ENCODE data around the gene CCRL2. TPM values are rescaled to one million over a fixed set of nuclear protein-coding genes. Genes with fewer than 3 reads are reported as not detected.
"Not testable (repeated sequence)": the region's sequence is repeated elsewhere in the genome, so short reads cannot be mapped to it uniquely, and the experiment has no call there.

Gene CCRL2
- total RNA-seq, 1 donor from 2014 or later, result 1.2 TPM

DNA sequence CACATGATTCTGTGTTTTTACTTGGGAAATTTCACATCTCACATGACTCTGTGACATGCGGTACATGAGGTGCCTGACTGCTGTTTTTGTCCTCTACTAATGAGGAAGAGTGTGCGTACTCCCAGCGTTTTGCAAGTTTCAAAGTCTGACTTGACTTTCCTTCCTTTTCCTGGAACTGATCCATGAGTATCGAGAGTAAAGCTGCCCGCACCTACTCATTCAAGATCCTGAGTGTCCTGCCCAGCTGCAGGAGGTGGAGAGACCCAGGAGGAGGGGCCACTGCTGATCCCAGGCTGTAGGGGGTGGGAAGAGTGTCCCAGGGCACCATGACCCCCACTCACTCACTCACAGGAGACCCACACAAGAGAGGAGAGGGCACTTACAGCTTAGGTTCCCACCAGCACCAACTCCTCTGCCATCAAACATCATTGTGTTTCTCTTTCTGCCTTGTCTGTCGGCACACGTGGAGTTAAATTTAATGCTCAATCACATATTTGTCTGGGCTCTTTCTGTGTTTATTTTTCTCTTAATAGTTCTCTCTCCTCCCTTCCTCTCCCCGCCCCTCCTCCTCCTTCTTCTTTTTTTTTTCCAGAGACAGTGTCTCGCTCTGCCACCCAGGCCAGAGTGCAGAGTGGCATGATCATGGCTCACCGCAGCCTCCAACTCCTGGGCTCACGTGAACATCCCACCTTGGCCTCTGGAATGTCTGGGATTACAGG is 1.6 kb upstream of the CCRL2 start:
- no peak for DNase-seq

DNA sequence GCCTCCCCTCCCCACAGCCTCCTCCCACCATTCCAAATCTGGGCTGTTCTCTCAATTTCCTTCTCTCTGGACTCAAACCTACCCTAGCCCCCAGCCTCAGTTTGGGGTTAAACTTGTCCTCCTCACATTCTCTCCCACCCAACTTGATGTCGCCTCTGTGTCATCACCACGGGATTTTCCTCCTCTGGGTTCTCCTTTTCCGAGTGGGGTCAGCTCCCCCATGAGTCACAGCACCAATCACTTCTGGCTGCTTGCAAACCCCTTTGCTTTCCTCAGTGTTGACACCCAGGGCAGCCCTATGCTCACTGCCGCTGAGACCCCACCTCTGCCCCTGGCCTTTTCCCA is 644 bp upstream of the CCRL2 start:
- DNase-seq, result no peak

DNA sequence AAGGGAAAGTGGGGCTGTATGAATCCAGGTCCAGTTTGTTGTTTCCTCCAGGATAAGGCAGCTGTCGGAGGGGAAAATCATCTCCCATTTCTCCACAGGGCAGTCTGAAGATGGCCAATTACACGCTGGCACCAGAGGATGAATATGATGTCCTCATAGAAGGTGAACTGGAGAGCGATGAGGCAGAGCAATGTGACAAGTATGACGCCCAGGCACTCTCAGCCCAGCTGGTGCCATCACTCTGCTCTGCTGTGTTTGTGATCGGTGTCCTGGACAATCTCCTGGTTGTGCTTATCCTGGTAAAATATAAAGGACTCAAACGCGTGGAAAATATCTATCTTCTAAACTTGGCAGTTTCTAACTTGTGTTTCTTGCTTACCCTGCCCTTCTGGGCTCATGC is 911 bp downstream of the CCRL2 start:
- DNase-seq, result no peak

DNA sequence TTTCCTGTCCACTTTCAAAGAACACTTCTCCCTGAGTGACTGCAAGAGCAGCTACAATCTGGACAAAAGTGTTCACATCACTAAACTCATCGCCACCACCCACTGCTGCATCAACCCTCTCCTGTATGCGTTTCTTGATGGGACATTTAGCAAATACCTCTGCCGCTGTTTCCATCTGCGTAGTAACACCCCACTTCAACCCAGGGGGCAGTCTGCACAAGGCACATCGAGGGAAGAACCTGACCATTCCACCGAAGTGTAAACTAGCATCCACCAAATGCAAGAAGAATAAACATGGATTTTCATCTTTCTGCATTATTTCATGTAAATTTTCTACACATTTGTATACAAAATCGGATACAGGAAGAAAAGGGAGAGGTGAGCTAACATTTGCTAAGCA is 1.8 kb downstream of the CCRL2 start:
- DNase-seq, result no peak

DNA sequence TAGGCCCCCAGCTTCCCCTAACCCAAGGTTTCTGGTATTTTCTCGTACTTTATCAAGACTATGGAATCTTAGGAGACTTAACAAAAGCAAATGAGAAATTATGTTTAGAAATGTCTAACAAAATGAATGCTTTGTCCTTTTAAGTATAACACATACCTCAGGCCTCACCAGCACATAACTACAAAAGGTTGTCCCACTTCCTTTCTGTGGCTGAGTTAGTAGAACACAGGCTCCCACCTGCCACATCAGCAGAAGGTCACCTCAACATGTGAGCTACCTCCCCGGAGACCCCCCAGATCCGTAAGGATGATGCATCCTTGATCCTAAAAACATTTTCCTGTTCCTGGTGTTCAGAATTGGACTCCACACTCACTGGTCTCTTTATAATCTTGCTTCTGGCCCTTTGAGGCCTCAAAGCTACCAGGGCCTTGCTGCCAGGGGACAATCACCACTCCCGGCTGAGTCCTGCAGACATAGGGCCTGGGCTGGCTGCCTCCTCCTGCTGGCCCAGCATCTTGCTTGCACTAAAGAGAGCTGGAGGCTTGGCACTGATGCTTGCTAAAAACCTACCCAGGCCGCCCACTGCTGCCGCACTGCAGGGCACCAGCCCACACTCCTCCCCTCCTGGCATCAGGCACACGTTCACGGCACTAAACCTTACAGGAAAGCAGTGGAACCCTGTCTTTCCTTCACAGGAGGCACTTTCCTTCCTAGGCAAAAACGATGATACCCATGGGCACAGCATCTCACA is 2.9 kb downstream of the CCRL2 start:
- DNase-seq, result no peak

DNA sequence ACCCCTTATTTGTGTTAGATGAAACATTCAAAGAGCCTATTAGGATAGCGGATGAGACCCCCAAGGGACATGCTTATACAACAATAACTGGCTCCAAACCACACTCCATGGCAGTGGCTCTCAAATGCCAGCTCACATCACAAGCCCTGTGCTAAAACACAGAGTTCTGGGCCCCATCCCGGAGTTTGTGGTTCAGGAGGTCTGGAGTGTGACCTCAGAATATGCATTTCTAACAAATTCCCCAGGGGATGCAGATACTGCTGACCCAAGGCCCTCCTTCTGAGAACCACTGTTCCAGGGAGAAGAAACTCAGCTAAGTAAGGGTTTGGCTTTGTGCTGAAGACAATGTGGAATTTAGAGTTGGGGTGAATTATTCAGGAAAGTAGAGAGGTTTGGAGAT is 3.6 kb downstream of the CCRL2 start:
- DNase-seq, result no peak

DNA sequence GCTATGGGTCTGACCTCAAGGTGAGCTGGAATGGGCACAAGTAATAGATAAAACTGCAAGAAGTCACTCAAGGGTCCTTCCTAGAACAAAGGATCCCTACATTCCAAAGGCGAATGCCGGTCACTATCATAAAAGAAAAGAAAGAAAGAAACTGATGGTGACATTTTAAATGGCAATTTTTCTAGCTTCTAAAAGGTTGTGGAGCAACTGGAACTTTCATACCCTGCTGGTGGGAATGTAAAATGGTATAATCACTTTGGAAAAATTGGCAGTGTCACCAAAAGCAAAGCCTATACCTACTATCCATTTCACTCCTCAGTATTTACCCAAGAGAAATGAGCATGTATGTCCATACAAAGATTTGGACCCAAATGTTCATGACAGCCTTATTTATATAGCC is 4.2 kb downstream of the CCRL2 start:
- no peak for DNase-seq

DNA sequence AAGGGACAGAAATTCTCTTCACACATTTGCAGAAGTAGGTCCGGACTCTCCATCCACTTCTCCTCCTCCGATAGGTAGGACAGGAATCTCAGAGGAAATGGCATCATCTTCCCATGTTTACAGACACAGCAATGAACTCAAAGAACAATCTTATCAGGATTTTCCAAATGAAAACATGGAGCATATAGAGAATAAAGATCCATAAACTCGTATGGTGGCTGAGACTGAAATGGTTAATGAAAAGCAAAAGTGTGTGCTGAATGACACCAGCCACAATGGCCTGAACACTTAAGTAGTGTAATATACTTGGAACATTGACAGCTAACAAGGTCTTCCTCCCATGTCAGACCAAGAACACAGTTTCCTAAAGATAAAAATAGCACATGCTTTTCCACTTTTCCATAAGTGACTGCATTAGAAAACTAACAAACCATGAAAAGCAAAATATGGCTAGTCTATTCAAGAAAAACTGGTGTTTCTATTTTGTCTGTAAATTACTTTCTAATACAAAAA is 5.8 kb downstream of the CCRL2 start:
- peak; percentile 8 for DNase-seq

DNA sequence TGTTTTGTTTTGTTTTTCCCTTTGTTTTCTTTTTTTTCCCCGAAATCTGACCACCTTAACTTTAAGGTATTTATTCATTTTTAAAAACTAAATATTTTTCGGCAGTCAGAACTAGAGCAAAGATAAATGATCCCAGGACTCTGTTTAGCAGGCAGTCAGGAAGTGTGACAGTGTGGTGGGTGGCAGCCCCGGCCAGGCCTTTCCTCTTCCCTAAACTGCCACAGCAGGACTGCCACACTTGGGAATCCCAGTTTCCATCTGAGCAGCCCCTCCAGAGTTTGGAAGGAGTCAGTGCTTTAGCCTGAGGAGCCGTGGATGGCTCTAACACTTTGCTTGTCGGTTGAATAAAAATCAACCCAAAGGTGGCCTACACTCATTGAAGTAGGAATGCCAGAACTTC is 6.9 kb downstream of the CCRL2 start:
- DNase-seq, result no peak

DNA sequence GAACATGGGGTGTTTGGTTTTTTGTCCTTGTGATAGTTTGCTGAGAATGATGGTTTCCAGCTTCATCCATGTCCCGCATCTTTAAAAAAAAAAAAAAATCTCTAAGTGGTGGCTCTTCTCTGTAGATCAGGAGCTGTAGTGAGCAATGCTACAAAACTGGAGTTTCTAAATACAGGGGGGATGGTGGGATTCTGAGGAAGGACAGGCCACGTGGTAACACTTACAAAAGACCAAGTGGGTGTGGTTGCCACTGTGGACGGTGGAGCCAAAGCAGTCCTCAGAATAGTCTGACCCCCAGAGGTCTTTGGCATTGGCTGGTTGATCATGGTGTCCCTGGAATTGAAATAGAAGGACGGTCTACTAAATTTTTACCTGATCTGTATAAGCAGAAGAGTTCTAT is 7.7 kb downstream of the CCRL2 start:
- no peak for DNase-seq

DNA sequence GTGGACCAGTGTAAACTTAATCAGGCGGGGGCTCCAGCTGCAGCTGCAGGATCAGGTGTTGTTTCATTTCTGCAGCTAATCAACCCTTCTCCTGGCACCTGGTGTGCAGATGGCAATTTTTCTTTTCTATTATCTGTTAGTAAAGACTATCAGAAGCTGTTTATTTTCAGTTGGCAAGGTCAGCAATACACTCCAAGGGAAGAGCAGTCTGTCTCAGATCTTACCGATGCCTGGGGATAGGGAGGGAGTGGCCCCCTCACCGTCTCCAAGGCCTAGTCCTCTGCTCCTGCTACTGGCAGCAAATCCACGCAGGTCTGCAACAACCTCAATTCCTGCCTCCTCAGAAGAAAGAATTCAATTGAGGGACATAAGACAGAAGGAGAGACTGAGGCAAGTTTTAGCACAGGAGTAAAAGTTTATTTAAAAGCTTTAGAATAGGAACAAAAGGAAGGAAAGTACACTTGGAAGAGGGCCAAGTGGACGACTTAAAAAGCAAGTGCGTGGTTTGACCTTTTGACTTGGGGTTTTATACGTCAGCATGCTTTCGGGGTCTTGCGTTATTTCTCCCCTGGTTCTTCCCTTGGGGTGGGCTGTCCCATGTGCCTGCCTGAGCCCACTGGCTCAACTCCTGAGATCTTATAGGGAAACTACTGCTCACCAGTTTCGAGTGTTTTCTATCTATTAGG is 9.2 kb downstream of the CCRL2 start:
- DNase-seq, result no peak

DNA sequence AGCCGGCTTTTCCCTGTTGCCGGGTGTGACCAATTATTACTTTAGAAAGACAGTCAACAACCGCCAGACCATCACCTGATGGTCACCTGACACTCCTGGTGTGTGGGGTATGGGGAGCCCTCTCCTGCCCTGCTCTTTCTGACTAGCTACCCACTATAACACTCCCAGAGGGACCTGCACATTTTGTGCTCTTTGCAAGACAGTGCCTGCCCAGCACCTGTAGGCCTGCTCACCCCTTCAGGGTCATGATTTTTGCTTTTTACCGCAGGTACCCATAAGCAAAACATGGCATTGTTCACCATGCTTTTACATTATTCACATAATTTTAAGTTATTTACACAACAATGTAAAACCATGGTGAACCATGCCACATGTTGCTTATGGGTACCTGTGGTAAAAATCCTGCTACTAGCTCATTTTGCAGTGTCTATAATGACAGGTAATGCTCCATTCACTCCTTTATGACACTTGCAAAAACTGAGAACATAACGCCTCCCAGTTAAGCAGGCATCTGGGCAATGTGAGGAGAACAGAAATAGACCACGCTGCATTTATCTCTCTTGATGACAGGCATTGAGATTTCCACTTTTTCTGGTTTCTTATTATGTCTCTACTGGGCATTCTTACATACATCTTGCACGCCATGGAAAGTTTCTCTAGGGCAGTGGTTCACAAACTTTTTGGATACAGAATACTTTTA is 9.9 kb downstream of the CCRL2 start:
- no peak for DNase-seq

DNA sequence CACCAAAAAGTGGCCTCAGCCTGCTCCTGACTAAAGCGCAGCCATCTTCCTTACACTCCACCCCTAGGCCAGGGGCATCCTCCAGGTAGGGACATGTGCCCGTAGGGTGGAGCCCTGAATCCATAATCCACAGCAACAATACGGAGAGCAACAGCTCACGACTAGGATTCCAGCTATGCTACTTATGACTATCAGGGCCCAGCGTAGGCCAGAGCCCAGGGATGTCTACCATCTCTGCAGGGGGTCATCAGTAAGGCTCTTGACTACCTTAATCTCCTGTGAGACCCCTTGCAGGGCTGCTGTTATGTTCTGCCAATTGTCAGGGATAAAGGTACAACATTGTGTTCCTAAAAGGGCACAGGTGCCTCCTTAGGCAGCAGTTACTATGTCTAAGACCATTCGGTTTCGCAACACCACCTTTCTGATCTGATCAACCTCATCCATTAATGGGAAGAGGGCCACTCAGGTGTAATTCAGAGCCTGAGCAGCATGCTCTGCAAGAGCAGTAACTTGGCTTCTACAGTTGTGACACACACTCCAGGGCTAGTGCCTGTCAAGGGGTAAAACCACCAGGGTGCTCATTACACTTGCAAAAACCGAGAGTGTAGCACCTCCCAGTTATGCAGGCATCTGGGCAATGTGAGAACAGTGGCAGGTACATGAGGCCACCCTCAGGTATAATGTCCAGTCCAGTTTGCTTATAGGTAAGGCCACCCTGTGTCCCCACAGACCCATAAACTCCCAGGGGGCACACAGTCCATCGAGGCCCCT is 11.0 kb downstream of the CCRL2 start:
- DNase-seq, result no peak

DNA sequence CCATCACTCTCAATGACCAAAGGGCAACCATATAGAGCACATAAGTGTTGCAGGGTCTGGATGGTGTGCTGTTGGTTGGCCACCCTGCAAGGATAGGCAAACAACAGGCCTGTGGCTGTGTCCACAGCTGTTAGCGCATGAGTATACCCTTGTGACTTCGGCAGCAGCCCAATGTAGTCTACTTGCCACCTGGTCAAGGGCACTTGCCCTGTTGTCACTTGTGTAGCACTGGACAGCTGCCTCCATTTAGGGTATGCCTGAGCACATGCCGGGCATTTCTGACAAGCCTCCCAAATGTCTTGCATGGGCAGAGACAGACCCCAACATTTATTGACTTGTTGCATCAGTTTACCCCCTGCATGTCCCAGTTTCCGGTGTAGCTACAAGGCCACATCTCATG is 12.8 kb downstream of the CCRL2 start:
- no peak for DNase-seq

DNA sequence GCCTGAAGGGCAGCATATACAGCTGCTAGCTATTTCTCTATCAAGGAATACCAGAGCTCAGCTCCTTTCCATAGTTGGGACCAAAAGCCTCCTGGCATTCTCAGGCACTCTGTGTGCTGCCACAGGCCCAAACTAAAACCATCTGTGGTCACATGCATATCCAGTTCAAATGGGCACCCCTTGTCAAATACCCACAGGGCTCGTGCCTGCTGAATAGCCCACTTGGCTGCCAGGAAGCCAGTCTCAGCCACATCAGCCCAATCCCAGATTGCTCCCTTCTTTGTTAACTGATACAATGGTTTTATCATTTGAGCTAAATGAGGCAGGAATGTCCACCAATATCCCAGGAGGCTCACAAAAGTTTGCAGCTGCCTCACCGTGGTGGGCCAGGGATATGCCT is 13.9 kb downstream of the CCRL2 start:
- DNase-seq, result no peak

DNA sequence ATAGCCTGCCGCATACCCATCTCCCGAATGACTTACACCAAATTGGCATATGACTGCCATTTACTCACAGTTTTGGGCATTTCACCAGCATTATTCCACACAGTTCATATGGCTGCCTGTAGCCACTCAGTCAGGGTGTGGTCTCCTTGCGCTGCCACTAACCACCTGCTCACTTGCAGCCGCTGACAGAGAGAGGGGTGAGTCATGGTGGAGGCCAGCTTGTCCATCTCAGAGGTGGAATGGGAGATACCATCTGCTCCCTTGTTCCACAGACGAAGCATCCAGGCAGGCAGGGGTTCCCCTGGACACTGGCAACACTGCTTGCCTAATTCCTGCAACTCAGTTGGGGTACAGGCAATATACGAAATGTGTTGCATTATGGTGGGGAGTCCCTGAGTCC is 15.6 kb downstream of the CCRL2 start:
- DNase-seq, result no peak

DNA sequence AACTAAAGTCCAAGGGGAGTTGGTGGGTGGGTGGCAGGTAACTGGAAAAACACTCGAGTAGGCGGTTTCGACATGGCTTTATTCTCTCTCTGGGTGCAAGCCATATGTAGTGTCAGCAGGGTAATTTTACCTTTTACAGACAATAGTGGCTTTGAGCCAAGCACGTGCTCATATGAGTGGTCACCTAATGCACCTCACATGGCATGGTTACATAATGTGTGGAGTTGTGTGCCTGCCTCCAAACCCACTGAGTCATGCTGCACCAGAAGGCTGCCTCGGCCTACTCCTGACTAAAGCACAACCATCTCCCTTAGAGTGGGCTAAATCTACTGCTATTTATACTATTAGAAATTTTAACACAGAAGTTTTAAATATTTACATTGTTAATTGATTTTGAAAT is 16.5 kb downstream of the CCRL2 start:
- no peak for DNase-seq

DNA sequence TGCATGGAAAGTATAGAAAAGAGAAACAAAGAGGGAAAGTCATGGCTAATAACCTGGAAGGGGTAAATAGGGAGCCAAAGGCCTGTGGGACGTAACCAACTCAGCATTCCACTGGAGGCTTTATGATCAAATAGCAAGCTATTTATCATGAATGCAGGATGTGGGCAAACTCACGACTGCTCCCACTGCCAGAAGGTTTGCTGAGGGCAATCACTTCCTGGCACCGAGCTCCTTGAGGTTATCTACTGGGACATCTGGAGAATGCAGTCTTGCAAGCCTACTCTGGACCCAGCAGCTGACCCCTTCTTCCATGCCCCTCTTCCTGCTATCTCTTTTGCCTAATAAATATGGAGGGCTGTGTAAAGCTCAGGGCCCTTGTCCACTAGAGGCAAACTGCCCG is 19.4 kb downstream of the CCRL2 start:
- not testable (repeated sequence) for DNase-seq

DNA sequence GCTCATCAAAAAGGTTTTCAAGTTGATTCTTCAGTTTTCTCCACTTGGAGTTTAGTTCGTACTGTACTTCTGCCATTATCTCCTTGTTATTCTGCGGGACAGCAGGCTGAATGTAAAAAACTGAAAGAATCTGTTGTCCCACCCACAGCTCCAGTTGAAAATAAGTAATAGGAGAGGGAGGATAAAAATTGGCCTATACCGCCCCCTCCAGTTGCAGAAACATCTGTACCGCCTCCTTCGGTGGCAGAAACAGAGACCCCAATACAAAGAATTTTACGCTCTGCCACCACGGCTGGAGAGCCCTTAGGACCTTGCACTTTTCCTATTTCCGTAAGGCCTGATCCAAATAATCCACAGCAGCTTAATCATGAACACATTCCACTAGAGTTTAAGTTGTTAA is 20.3 kb downstream of the CCRL2 start:
- not testable (repeated sequence) for DNase-seq

DNA sequence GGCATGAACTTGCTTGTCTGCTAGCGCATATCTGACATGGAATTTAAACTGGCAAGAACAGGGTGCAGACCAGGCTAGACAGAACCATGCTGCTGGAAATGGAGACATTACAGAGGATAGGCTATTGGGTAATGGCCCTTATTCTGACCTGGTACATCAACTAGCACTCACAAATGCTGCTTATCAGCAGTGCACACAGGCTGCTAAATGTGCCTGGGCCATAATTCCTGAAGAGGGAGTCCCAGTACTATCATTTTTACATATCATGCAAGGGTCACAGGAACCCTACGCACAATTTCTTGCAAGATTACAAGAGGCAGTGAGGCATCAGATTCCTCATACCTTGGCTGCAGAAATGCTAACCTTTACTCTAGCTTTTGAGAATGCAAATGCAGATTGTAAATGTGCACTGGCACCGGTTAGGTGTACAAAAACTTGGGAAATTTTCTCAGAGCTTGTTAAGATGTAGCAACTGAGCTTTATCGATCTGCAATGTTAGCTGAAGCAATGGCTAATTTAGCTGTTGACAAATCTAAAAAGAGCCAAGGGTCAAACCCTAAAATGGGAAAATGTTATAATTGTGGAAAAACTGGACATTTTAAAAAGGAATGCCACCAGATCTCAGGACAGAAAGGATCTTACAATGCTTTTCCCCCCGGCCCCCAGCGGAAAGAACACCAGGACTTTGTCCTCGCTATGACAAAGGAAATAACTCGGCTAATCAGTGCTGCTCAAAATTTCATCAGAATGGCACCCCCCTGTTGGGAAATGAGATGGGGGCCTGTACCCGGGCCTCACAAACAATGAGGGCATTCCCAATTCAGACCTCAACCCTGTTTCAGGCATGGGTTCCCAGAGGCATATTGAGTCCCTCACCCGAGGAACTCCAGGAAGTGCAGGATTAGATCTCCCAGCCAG is 21.1 kb downstream of the CCRL2 start:
- no peak for DNase-seq

DNA sequence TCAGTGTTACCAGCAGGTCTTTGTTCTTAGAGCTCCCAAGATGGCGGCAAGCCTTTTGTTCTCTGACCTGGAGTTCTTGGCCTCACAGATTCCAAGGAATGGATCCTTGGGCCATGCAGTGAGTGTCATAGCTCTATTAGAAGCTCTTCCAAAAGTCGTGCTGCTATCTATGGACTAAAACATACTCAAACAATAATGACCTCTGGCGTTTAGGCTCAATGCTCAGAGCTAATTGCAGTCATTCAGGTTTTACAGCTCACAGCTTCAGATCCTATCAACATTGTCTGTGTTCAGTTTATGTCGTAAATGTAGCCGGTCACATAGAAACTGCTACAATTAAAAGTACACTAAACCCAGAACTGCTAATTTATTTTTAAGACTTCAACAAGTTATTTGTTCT is 22.2 kb downstream of the CCRL2 start:
- DNase-seq, result no peak

All from skin of body (tissue), 2 donors.